Tibial nerve (tissue), 4 donors: ENCODE results near the gene SLC43A3.

Source experiments
- CTCF ChIP-seq, 5 experiments: fragments of 200-600 bp in 3 of 5; fragments of 450-650 bp in 2 of 5; sonication (generic) in 3 of 5; IDR thresholded peaks; one replicate each; pipeline ENCODE4 v1.5.1; 2016 to 2019; ENCODE audit warnings: antibody characterized with exemption in 5 of 5, mild to moderate bottlenecking in 3 of 5, moderate library complexity in 2 of 5
- EP300 ChIP-seq, 2 donors: sonication (generic); formaldehyde crosslinking; IDR thresholded peaks; one replicate each; pipeline ENCODE4 v1.6.1; 2017; ENCODE audit warnings: antibody characterized with exemption in 2 of 2, mild to moderate bottlenecking in 1 of 2
- POLR2A ChIP-seq, 2 donors: fragments of 450-650 bp; IDR thresholded peaks; one replicate each; pipeline ENCODE4 v1.6.1; 2017; ENCODE audit warnings: antibody characterized with exemption in 2 of 2, mild to moderate bottlenecking in 2 of 2, moderate library complexity in 2 of 2

- TF ChIP-seq CTCF (IDR thresholded peaks at IDR 0.05) (no peak), POLR2A (IDR thresholded peaks at IDR 0.05) (no peak), EP300 (IDR thresholded peaks at IDR 0.05) (no peak)
Observed at GRCh38 chr11:57394203-57394965, 32.5 kb downstream of the SLC43A3 start.
